ENCODE results near the gene MYO9A.
"Not testable (repeated sequence)": the region's sequence is repeated elsewhere in the genome, so short reads cannot be mapped to it uniquely, and the experiment has no call there.

- TF ChIP-seq CTCF, POLR2A (IDR thresholded peaks at IDR 0.05): not testable (repeated sequence)
Observed at GRCh38 chr15:72053297-72053696, 64.7 kb downstream of the MYO9A start.

Data from heart left ventricle (tissue), 13 donors.